BE2C (cell line): ENCODE measurements around the gene TFB1M.
"Not testable (repeated sequence)": the region's sequence is repeated elsewhere in the genome, so short reads cannot be mapped to it uniquely, and the experiment has no call there.

Experiments used
- DNase-seq: peaks from one replicate; pipeline ENCODE4 v3.0.0-alpha.2; 2020
- H3K27me3 ChIP-seq: fragments of 250-450 bp; sonication (Bioruptor Pico); 2 replicates; pipeline ENCODE4 v1.5.1; 2020; ENCODE audit warnings: mild to moderate bottlenecking
- H3K36me3 ChIP-seq: fragments of 250-450 bp; sonication (Bioruptor Pico); 2 replicates; pipeline ENCODE4 v1.5.1; 2020; ENCODE audit warnings: mild to moderate bottlenecking
- H3K4me1 ChIP-seq: fragments of 250-450 bp; sonication (Bioruptor Pico); 2 replicates; pipeline ENCODE4 v1.5.1; 2020
- H3K4me3 ChIP-seq: 2 replicates; pipeline ENCODE4 v1.5.1; 2011; ENCODE audit warnings: low read depth, low read length
- H3K9me3 ChIP-seq: fragments of 250-450 bp; sonication (Bioruptor Pico); 2 replicates; pipeline ENCODE4 v1.5.1; 2020
- CTCF ChIP-seq: IDR thresholded peaks from 2 replicates; pipeline ENCODE4 v1.5.1; 2012; ENCODE audit warnings: mild to moderate bottlenecking, low read depth, low read length

TFB1M gene

GRCh38 chr6:155222506-155222905, 91.8 kb downstream of the TFB1M start:
- no peaks in the 10 kb centered on the region for H3K36me3 ChIP-seq
- no peak for TF ChIP-seq CTCF
- no peaks in the 10 kb centered on the region for H3K4me1 ChIP-seq
- no peaks in the 10 kb centered on the region for H3K27me3 ChIP-seq
- DNase-seq: no peak
- no peak overlapping the region for H3K4me3 ChIP-seq
- H3K9me3 ChIP-seq: no peaks in the 10 kb centered on the region

GRCh38 chr6:155221086-155221485, 93.2 kb downstream of the TFB1M start:
- Histone ChIP-seq H3K36me3 (no peaks in the 10 kb centered on the region), H3K27me3 (no peaks in the 10 kb centered on the region), H3K9me3 (no peaks in the 10 kb centered on the region), H3K4me3 (no peak overlapping the region), H3K4me1 (no peaks in the 10 kb centered on the region)
- no peak for TF ChIP-seq CTCF
- DNase-seq: no peak

GRCh38 chr6:155219858-155220301, 94.4 kb downstream of the TFB1M start:
- H3K9me3 ChIP-seq: no peaks in the 10 kb centered on the region
- no peak for DNase-seq
- TF ChIP-seq CTCF: no peak
- H3K4me3 ChIP-seq: no peak overlapping the region
- no peaks in the 10 kb centered on the region for H3K36me3 ChIP-seq
- H3K27me3 ChIP-seq: no peaks in the 10 kb centered on the region
- no peaks in the 10 kb centered on the region for H3K4me1 ChIP-seq

GRCh38 chr6:155219299-155219698, 95.0 kb downstream of the TFB1M start:
- no peak for DNase-seq
- Histone ChIP-seq H3K4me1 (no peaks in the 10 kb centered on the region), H3K4me3 (no peak overlapping the region), H3K9me3 (no peaks in the 10 kb centered on the region), H3K27me3 (no peaks in the 10 kb centered on the region), H3K36me3 (no peaks in the 10 kb centered on the region)
- no peak for TF ChIP-seq CTCF

- not testable (repeated sequence) for H3K4me1 ChIP-seq, H3K27me3 ChIP-seq, H3K9me3 ChIP-seq, H3K36me3 ChIP-seq, DNase-seq, H3K4me3 ChIP-seq
These were observed 95.6 kb downstream of the TFB1M start for GRCh38 chr6:155218711-155219110.

- no peak overlapping the region for H3K4me3 ChIP-seq
- no peaks in the 10 kb centered on the region for H3K9me3 ChIP-seq
- no peak for TF ChIP-seq CTCF
- DNase-seq: no peak
- no peaks in the 10 kb centered on the region for H3K36me3 ChIP-seq
- H3K4me1 ChIP-seq: no peaks in the 10 kb centered on the region
- no peaks in the 10 kb centered on the region for H3K27me3 ChIP-seq
These were observed 97.8 kb downstream of the TFB1M start for GRCh38 chr6:155216312-155217046.
